Smooth muscle cell (in vitro differentiated cells): ENCODE measurements around the gene UBR7. TPM values are rescaled to one million over a fixed set of nuclear protein-coding genes. Genes with fewer than 3 reads are reported as not detected.
"Not testable (repeated sequence)": the region's sequence is repeated elsewhere in the genome, so short reads cannot be mapped to it uniquely, and the experiment has no call there.

Experiments
- DNase-seq: peaks from one replicate; lab custom pipeline; 2025; ENCODE audit not compliant: unreplicated experiment; lab: John Stamatoyannopoulos, UW
- H2AFZ ChIP-seq: fragments of 200-600 bp; sonication (generic); 2 replicates; pipeline ENCODE4 v1.6.0; 2016; ENCODE audit warnings: antibody characterized with exemption, low read depth, mild to moderate bottlenecking
- H3F3A ChIP-seq: fragments of 200-600 bp; sonication (generic); 2 replicates; pipeline ENCODE4 v1.6.0; 2017; ENCODE audit warnings: antibody characterized with exemption, low read depth
- H3K27ac ChIP-seq: fragments of 200-600 bp; sonication (generic); 2 replicates; pipeline ENCODE4 v1.5.1; 2016; ENCODE audit warnings: low read depth, mild to moderate bottlenecking
- H3K27me3 ChIP-seq: fragments of 200-600 bp; sonication (generic); 2 replicates; pipeline ENCODE4 v1.6.1; 2016; ENCODE audit warnings: low read depth, mild to moderate bottlenecking
- H3K36me3 ChIP-seq: fragments of 200-600 bp; sonication (generic); 2 replicates; pipeline ENCODE4 v1.5.1; 2016; ENCODE audit warnings: low read depth
- H3K4me1 ChIP-seq: fragments of 200-600 bp; sonication (generic); 2 replicates; pipeline ENCODE4 v1.5.1; 2016; ENCODE audit warnings: low read depth
- H3K4me2 ChIP-seq: fragments of 200-600 bp; sonication (generic); 2 replicates; pipeline ENCODE4 v1.6.0; 2016; ENCODE audit warnings: mild to moderate bottlenecking
- H3K4me3 ChIP-seq: fragments of 200-600 bp; sonication (generic); 2 replicates; pipeline ENCODE4 v1.5.1; 2016; ENCODE audit warnings: mild to moderate bottlenecking
- H3K79me2 ChIP-seq: fragments of 200-600 bp; sonication (generic); 2 replicates; pipeline ENCODE4 v1.6.0; 2016; ENCODE audit warnings: low read depth, mild to moderate bottlenecking
- H3K9ac ChIP-seq: fragments of 200-600 bp; sonication (generic); 2 replicates; pipeline ENCODE4 v1.6.0; 2016; ENCODE audit warnings: low read depth
- H3K9me3 ChIP-seq: fragments of 200-600 bp; sonication (generic); replicated peaks from 2 replicates; pipeline ENCODE4 v1.5.1; 2016; ENCODE audit warnings: low read depth
- H4K20me1 ChIP-seq: fragments of 200-600 bp; sonication (generic); 2 replicates; pipeline ENCODE4 v1.6.0; 2016; ENCODE audit warnings: low read depth
- CTCF ChIP-seq: fragments of 200-600 bp; sonication (generic); IDR thresholded peaks from 2 replicates; pipeline ENCODE4 v1.5.1; 2017; ENCODE audit warnings: borderline replicate concordance, mild to moderate bottlenecking, antibody characterized with exemption; ENCODE audit not compliant: insufficient read depth, poor library complexity, severe bottlenecking
- WGBS: methylation state at CpG from one replicate; pipeline ENCODE4 v1.1.7; 2016; ENCODE audit warnings: low lambda C conversion rate; 5-methylcytosine and 5-hydroxymethylcytosine counted together
- polyA plus RNA-seq: library from polyadenylated mRNA; unstranded; fragments of >200 nt; fragmentation: Nextera tagmentation; extraction: Ambion mirVana; gene quantifications from 2 replicates; pipeline ENCODE4 v1.2.1, GENCODE V29; 2016
- total RNA-seq: library from RNA; depleted of rRNA; stranded (reverse); fragments of >200 nt; gene quantifications from 2 replicates; pipeline ENCODE4 v1.2.3, GENCODE V29; 2014

UBR7 gene
- total and polyA plus RNA-seq, 2 experiments from 2014 or later = 8.0 to 12.8 TPM

- no peaks in the 10 kb centered on the region for H3F3A ChIP-seq
- H3K79me2 ChIP-seq = no peaks in the 10 kb centered on the region
- 90% methylated on average over 4 of the region's 4 CpGs for WGBS
- TF ChIP-seq CTCF = no peak
- no peaks in the 10 kb centered on the region for H4K20me1 ChIP-seq
- no peak overlapping the region for H3K4me2 ChIP-seq
- no peaks in the 10 kb centered on the region for H3K27me3 ChIP-seq
- no peak overlapping the region for H2AFZ ChIP-seq
- H3K4me1 ChIP-seq = no peaks in the 10 kb centered on the region
- no peaks in the 10 kb centered on the region for H3K9me3 ChIP-seq
- H3K9ac ChIP-seq = no peak overlapping the region
- no peaks in the 10 kb centered on the region for H3K36me3 ChIP-seq
- DNase-seq = no peak
- no peak overlapping the region for H3K27ac ChIP-seq
- H3K4me3 ChIP-seq = no peak overlapping the region
Observed at GRCh38 chr14:93171376-93171775, 35.7 kb upstream of the UBR7 start.

- WGBS = 54% methylated on average over 10 of the region's 10 CpGs
- DNase-seq = no peak
Observed at GRCh38 chr14:93173943-93174395, 33.1 kb upstream of the UBR7 start.

GRCh38 chr14:93174731-93175130, 32.3 kb upstream of the UBR7 start:
- not testable (repeated sequence) for H3K27me3 ChIP-seq, H2AFZ ChIP-seq, H3K9ac ChIP-seq, H3K4me1 ChIP-seq, H3K27ac ChIP-seq, DNase-seq, H3K36me3 ChIP-seq, H3K4me2 ChIP-seq, H3K9me3 ChIP-seq, H3F3A ChIP-seq, H3K79me2 ChIP-seq, H3K4me3 ChIP-seq, H4K20me1 ChIP-seq
- 88% methylated on average over 5 of the region's 5 CpGs for WGBS

More at GRCh38 chr14:93173943-93174395, 33.1 kb upstream of the UBR7 start:
- no peak overlapping the region for H3K9ac ChIP-seq
- no peaks in the 10 kb centered on the region for H4K20me1 ChIP-seq
- no peak overlapping the region for H3K4me2 ChIP-seq
- no peak for TF ChIP-seq CTCF
- H2AFZ ChIP-seq = no peak overlapping the region
- no peaks in the 10 kb centered on the region for H3K4me1 ChIP-seq
- no peaks in the 10 kb centered on the region for H3K9me3 ChIP-seq
- H3K27ac ChIP-seq = no peak overlapping the region
- no peak overlapping the region for H3K4me3 ChIP-seq
- H3K27me3 ChIP-seq = no peaks in the 10 kb centered on the region
- no peaks in the 10 kb centered on the region for H3F3A ChIP-seq
- no peaks in the 10 kb centered on the region for H3K36me3 ChIP-seq
- H3K79me2 ChIP-seq = no peaks in the 10 kb centered on the region

GRCh38 chr14:93175492-93175891, 31.6 kb upstream of the UBR7 start:
- no peak overlapping the region for H3K4me2 ChIP-seq
- no peak for DNase-seq
- no peaks in the 10 kb centered on the region for H3K4me1 ChIP-seq
- no peaks in the 10 kb centered on the region for H3K27me3 ChIP-seq
- no peak overlapping the region for H3K27ac ChIP-seq
- H2AFZ ChIP-seq = no peak overlapping the region
- no peaks in the 10 kb centered on the region for H3K9me3 ChIP-seq
- no peak for TF ChIP-seq CTCF
- H4K20me1 ChIP-seq = no peaks in the 10 kb centered on the region
- H3F3A ChIP-seq = no peaks in the 10 kb centered on the region
- H3K4me3 ChIP-seq = no peak overlapping the region
- H3K36me3 ChIP-seq = no peaks in the 10 kb centered on the region
- H3K9ac ChIP-seq = no peak overlapping the region
- 92% methylated on average over 6 of the region's 6 CpGs for WGBS
- H3K79me2 ChIP-seq = no peaks in the 10 kb centered on the region
